HEK293 (cell line): ENCODE data around the gene PSMD8.
"Not testable (repeated sequence)": the region's sequence is repeated elsewhere in the genome, so short reads cannot be mapped to it uniquely, and the experiment has no call there.

ENCODE experiments used
- CTCF ChIA-PET: fragments of 350-600 bp; formaldehyde crosslinking; extraction: SDS; loops from one replicate; lab custom pipeline; 2021; ENCODE audit warnings: antibody characterized with exemption; lab: Yijun Ruan, JAX
- POLR2A ChIA-PET: fragments of 300-600 bp; formaldehyde crosslinking; extraction: SDS; loops from one replicate; lab custom pipeline; 2020; ENCODE audit warnings: antibody characterized with exemption, inconsistent platforms; lab: Yijun Ruan, JAX
- H3K27ac ChIP-seq: fragments of 200-500 bp; sonication (Bioruptor generic); 2 replicates; pipeline ENCODE4 v1.5.1; 2014; ENCODE audit warnings: low read depth, low read length, control low read depth, inconsistent platforms; ENCODE audit errors: extremely low read depth
- H3K36me3 ChIP-seq, 2 experiments: fragments of 200-500 bp in 1 of 2; sonication (Bioruptor generic) in 1 of 2; 1 replicate in 1 of 2; 2 replicates in 1 of 2; pipeline ENCODE4 v1.5.1; 2014 to 2017; ENCODE audit warnings: inconsistent platforms in 2 of 2, low read length in 2 of 2; ENCODE audit not compliant: control insufficient read depth in 2 of 2, insufficient read depth in 1 of 2
- H3K4me1 ChIP-seq: fragments of 200-500 bp; sonication (Bioruptor generic); 2 replicates; pipeline ENCODE4 v1.5.1; 2014; ENCODE audit warnings: mild to moderate bottlenecking, low read length, inconsistent platforms; ENCODE audit not compliant: control insufficient read depth, insufficient read depth
- H3K4me3 ChIP-seq: 2 replicates; pipeline ENCODE4 v1.5.1; 2011; ENCODE audit warnings: low read depth, mild to moderate bottlenecking, control low read depth, low read length, moderate library complexity
- H3K9me3 ChIP-seq: fragments of 200-500 bp; sonication (Bioruptor generic); 2 replicates; pipeline ENCODE4 v1.5.1; 2014; ENCODE audit warnings: low read depth, low read length, inconsistent platforms; ENCODE audit not compliant: control insufficient read depth, insufficient read depth
- EGR2 ChIP-seq: fragments of 450-650 bp; formaldehyde crosslinking; IDR thresholded peaks from 2 replicates; pipeline ENCODE4 v1.5.1; 2016; ENCODE audit warnings: low read depth, missing biosample characterization, missing genetic modification characterization
- HOXA7 ChIP-seq: sonication (generic); formaldehyde crosslinking; IDR thresholded peaks from 2 replicates; pipeline ENCODE4 v1.8.1; 2022; ENCODE audit warnings: missing genetic modification reagents, borderline replicate concordance
- IKZF3 ChIP-seq: fragments of 450-650 bp; IDR thresholded peaks from 2 replicates; pipeline ENCODE4 v1.5.0; 2018; ENCODE audit warnings: missing biosample characterization, mild to moderate bottlenecking, missing genetic modification characterization, moderate library complexity
- MEIS1 ChIP-seq: sonication (generic); formaldehyde crosslinking; IDR thresholded peaks from 2 replicates; pipeline ENCODE4 v1.8.1; 2022; ENCODE audit warnings: missing genetic modification reagents, mild to moderate bottlenecking, borderline replicate concordance
- OSR2 ChIP-seq: fragments of 450-650 bp; formaldehyde crosslinking; IDR thresholded peaks from 2 replicates; pipeline ENCODE4 v1.5.1; 2016; ENCODE audit warnings: missing biosample characterization, missing genetic modification characterization
- PRDM1 ChIP-seq: fragments of 450-650 bp; formaldehyde crosslinking; IDR thresholded peaks from 2 replicates; pipeline ENCODE4; 2016; ENCODE audit warnings: missing biosample characterization, missing genetic modification characterization
- REPIN1 ChIP-seq: fragments of 450-650 bp; formaldehyde crosslinking; IDR thresholded peaks from 2 replicates; pipeline ENCODE4 v1.5.1; 2017; ENCODE audit warnings: missing biosample characterization, missing genetic modification characterization, low read depth
- ZBTB17 ChIP-seq: fragments of 450-650 bp; formaldehyde crosslinking; IDR thresholded peaks from 2 replicates; pipeline ENCODE4 v1.5.1; 2016; ENCODE audit warnings: missing biosample characterization, missing genetic modification characterization
- ZBTB21 ChIP-seq: fragments of 450-650 bp; formaldehyde crosslinking; IDR thresholded peaks from 2 replicates; pipeline ENCODE4 v1.5.1; 2017; ENCODE audit warnings: missing biosample characterization, missing genetic modification characterization
- ZBTB8A ChIP-seq: fragments of 450-650 bp; formaldehyde crosslinking; IDR thresholded peaks from 2 replicates; pipeline ENCODE4 v1.5.1; 2016; ENCODE audit warnings: missing biosample characterization, missing genetic modification characterization
- ZFHX2 ChIP-seq: fragments of 450-650 bp; formaldehyde crosslinking; conservative IDR thresholded peaks from 2 replicates; pipeline ENCODE4 v1.5.1; 2016; ENCODE audit warnings: missing biosample characterization, missing genetic modification characterization
- ZNF10 ChIP-seq: fragments of 450-650 bp; formaldehyde crosslinking; IDR thresholded peaks from 2 replicates; pipeline ENCODE4 v1.5.1; 2017; ENCODE audit warnings: missing biosample characterization, missing genetic modification characterization
- ZNF112 ChIP-seq: fragments of 450-650 bp; formaldehyde crosslinking; IDR thresholded peaks from 2 replicates; pipeline ENCODE4 v1.5.0; 2017; ENCODE audit warnings: missing biosample characterization, missing genetic modification characterization
- ZNF2 ChIP-seq: fragments of 450-650 bp; formaldehyde crosslinking; IDR thresholded peaks from 2 replicates; pipeline ENCODE4 v1.5.1; 2016; ENCODE audit warnings: missing biosample characterization, missing genetic modification characterization
- ZNF248 ChIP-seq: fragments of 450-650 bp; formaldehyde crosslinking; IDR thresholded peaks from 2 replicates; pipeline ENCODE4 v1.5.1; 2017; ENCODE audit warnings: missing biosample characterization, missing genetic modification characterization
- ZNF274 ChIP-seq, 2 experiments: fragments of 200-500 bp in 1 of 2; fragments of 450-650 bp in 1 of 2; sonication (Bioruptor generic) in 1 of 2; formaldehyde crosslinking in 1 of 2; IDR thresholded peaks; 2 replicates each; pipeline versions ENCODE4 v1.5.1 to v1.6.1; 2014 to 2016; ENCODE audit warnings: borderline replicate concordance in 1 of 2, inconsistent platforms in 1 of 2, low read length in 1 of 2, missing biosample characterization in 1 of 2, missing genetic modification characterization in 1 of 2
- ZNF366 ChIP-seq: fragments of 450-650 bp; formaldehyde crosslinking; conservative IDR thresholded peaks from 2 replicates; pipeline ENCODE4 v1.5.1; 2016; ENCODE audit warnings: missing biosample characterization, missing genetic modification characterization
- ZNF555 ChIP-seq: fragments of 450-650 bp; formaldehyde crosslinking; conservative IDR thresholded peaks from 2 replicates; pipeline ENCODE4 v1.5.1; 2017; ENCODE audit warnings: missing biosample characterization, mild to moderate bottlenecking, missing genetic modification characterization, inconsistent platforms
- ZNF660 ChIP-seq: fragments of 450-650 bp; IDR thresholded peaks from 2 replicates; pipeline ENCODE4 v1.5.1; 2018; ENCODE audit warnings: missing biosample characterization, mild to moderate bottlenecking, missing genetic modification characterization
- ZNF792 ChIP-seq: fragments of 450-650 bp; formaldehyde crosslinking; IDR thresholded peaks from 2 replicates; pipeline ENCODE4 v1.5.1; 2016; ENCODE audit warnings: missing biosample characterization, missing genetic modification characterization
- TF ChIP-seq, protein P1 (sequence below): fragments of 450-650 bp; formaldehyde crosslinking; IDR thresholded peaks from 2 replicates; pipeline ENCODE4 v1.5.1; 2016; ENCODE audit warnings: missing biosample characterization, missing genetic modification characterization
- TF ChIP-seq, protein P2 (sequence below): fragments of 450-650 bp; formaldehyde crosslinking; IDR thresholded peaks from 2 replicates; pipeline ENCODE4 v1.5.1; 2017; ENCODE audit warnings: missing biosample characterization, missing genetic modification characterization
- TF ChIP-seq, protein P3 (sequence below): fragments of 450-650 bp; formaldehyde crosslinking; IDR thresholded peaks from 2 replicates; pipeline ENCODE4 v1.5.1; 2017; ENCODE audit warnings: missing biosample characterization, mild to moderate bottlenecking, missing genetic modification characterization, moderate library complexity
- TF ChIP-seq, protein P4 (sequence below): fragments of 450-650 bp; formaldehyde crosslinking; IDR thresholded peaks from 2 replicates; pipeline ENCODE4 v1.5.1; 2016; ENCODE audit warnings: missing biosample characterization, missing genetic modification characterization

The PSMD8 gene

DNA sequence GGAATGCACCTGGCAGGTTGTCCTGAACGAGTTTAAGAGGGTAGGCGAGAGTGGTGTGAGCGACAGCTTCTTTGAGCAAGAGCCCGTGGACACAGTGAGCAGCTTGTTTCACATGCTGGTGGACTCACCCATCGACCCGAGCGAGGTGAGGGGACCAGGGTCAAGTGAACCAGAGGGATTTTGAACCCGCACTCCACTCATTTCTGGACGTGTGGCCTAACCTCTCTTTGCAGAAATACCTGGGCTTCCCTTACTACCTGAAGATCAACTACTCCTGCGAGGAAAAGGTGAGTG is 37.1 kb upstream of the PSMD8 start:
- ChIA-PET POLR2A (interaction anchor here (0.6 to 5.5 kb wide), 7 partner anchors 9 to 97 kb away, joined by 3 to 83 read pairs (median 7); partner anchors contain the start of genes GGN, PSMD8, SPINT2 and SPRED3), CTCF (interaction anchor here (0.5 to 3.9 kb wide), 7 partner anchors 10 to 435 kb away, joined by 3 to 29 read pairs (median 4); partner anchors contain the start of genes FAM98C and PSMD8)
- H3K4me1 ChIP-seq: peaks cover 14% of the 10 kb centered on the region
- no peaks in the 10 kb centered on the region for H3K9me3 ChIP-seq
- peaks cover 0 to 6% of the 10 kb centered on the region in 2 experiments; a peak in 1 of 3 replicates for H3K36me3 ChIP-seq
- H3K27ac ChIP-seq: peak overlapping the region; percentile 68
- TF ChIP-seq ZBTB8A: no peak
- TF ChIP-seq REPIN1 (tag by site-specific recombination): no peak
- TF ChIP-seq ZNF274 (IDR thresholded peaks at IDR 0.05; ENCODE audit: low read length): no peak
- TF ChIP-seq ZNF274 (tag by site-specific recombination; IDR thresholded peaks at IDR 0.05; ENCODE audit: borderline replicate concordance): peak; percentile 20; the same call in 1 of the 2 replicates
- no peak; the same call in 1 of the 2 replicates for TF ChIP-seq PRDM1 (tag by site-specific recombination)
- no peak for TF ChIP-seq ZNF555 (tag by site-specific recombination)
- TF ChIP-seq HOXA7 (CRISPR knock-in tag): no peak
- no peak for TF ChIP-seq ZNF2 (tag by site-specific recombination)
- TF ChIP-seq MEIS1 (CRISPR knock-in tag): no peak
- TF ChIP-seq ZNF792 (tag by site-specific recombination): no peak
- no peak for TF ChIP-seq ZNF660 (tag by site-specific recombination)
- TF ChIP-seq ZNF112 (tag by site-specific recombination): no peak
- TF ChIP-seq ZFHX2 (tag by site-specific recombination): no peak
- TF ChIP-seq ZBTB21 (tag by site-specific recombination): no peak
- no peak; the same call in 1 of the 2 replicates for TF ChIP-seq ZNF10 (tag by site-specific recombination)
- TF ChIP-seq, protein P1, sequence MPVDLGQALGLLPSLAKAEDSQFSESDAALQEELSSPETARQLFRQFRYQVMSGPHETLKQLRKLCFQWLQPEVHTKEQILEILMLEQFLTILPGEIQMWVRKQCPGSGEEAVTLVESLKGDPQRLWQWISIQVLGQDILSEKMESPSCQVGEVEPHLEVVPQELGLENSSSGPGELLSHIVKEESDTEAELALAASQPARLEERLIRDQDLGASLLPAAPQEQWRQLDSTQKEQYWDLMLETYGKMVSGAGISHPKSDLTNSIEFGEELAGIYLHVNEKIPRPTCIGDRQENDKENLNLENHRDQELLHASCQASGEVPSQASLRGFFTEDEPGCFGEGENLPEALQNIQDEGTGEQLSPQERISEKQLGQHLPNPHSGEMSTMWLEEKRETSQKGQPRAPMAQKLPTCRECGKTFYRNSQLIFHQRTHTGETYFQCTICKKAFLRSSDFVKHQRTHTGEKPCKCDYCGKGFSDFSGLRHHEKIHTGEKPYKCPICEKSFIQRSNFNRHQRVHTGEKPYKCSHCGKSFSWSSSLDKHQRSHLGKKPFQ (tag by site-specific recombination): peak; percentile 35; the same call in 1 of the 2 replicates
- peak overlapping the region; percentile 29 for H3K4me3 ChIP-seq

DNA sequence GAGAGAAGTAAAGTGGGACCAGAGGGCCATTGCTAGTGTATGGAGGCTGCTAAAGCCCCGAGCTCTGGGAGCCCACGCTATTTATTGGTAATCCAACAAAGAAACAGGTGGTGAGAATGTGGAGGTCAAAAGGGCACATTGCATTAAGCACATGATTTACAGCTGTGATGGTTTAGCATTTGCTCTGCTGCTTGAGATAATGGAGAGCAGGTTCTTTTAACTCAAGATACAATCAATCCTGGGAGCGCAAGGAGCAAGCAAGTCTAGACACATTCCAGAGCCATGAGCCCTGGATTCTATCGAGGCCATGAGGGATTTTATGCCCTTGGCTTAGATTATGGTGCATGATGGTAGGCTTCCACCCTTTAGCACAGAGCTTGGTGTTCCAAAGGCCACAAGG is 35.4 kb upstream of the PSMD8 start:
- ChIA-PET CTCF (interaction anchor here (0.6 to 2.2 kb wide), 6 partner anchors 22 to 522 kb away, joined by 3 to 14 read pairs (median 4); partner anchors contain the start of gene FAM98C), POLR2A (interaction anchor here (5.5 kb wide), 1 partner anchor 35 kb away, joined by 83 read pairs; the partner anchor contains the start of gene PSMD8)
- 0 out of 2 replicates have a peak, but pooled peaks have one; percentile 16 for TF ChIP-seq ZNF366
- TF ChIP-seq ZBTB17 (tag by site-specific recombination): 0 out of 2 replicates have a peak, but pooled peaks have one; percentile 46
- TF ChIP-seq OSR2 (tag by site-specific recombination): peak; percentile 25; the same call in 1 of the 2 replicates
- TF ChIP-seq, protein P2, sequence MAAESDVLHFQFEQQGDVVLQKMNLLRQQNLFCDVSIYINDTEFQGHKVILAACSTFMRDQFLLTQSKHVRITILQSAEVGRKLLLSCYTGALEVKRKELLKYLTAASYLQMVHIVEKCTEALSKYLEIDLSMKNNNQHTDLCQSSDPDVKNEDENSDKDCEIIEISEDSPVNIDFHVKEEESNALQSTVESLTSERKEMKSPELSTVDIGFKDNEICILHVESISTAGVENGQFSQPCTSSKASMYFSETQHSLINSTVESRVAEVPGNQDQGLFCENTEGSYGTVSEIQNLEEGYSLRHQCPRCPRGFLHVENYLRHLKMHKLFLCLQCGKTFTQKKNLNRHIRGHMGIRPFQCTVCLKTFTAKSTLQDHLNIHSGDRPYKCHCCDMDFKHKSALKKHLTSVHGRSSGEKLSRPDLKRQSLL (tag by site-specific recombination): peak; percentile 15; the same call in 1 of the 2 replicates
- not testable (repeated sequence) for H3K36me3 ChIP-seq, H3K4me3 ChIP-seq, H3K9me3 ChIP-seq
- Histone ChIP-seq H3K27ac (0 out of 2 replicates have a peak overlapping the region, but pooled peaks have one; percentile 31), H3K4me1 (peaks cover 14% of the 10 kb centered on the region)

DNA sequence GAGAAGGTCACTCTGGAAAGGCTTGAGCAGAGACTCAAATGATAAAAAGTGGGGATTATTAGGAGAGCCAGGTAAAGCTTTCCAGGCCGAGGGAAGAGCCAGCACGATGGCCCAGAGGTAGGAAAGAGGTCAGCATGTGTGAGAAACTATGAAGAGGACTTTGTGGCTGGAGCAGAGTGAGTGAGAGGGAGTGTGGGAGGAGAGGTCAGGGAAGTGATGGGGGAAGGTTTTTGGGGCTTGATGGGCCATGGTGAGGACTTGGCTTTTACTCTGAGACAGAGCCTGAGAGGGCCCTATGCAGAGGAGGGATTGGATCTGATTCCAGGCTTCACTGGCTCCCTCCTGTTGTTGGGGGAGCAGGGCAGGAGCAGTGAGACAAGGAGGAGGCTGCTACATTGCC is 33.4 kb upstream of the PSMD8 start:
- CTCF ChIA-PET: interaction anchor here (0.6 kb wide), 1 partner anchor 198 kb away, joined by 4 read pairs; no protein-coding TSS in a partner anchor
- Histone ChIP-seq H3K36me3 (peaks cover 0 to 11% of the 10 kb centered on the region in 2 experiments; a peak in 1 of 3 replicates), H3K4me3 (no peak overlapping the region), H3K9me3 (no peaks in the 10 kb centered on the region), H3K27ac (no peak overlapping the region), H3K4me1 (peaks cover 14% of the 10 kb centered on the region)
- POLR2A ChIA-PET: no interaction called here
- no peak for TF ChIP-seq ZNF248 (tag by site-specific recombination)
- TF ChIP-seq, protein P3, sequence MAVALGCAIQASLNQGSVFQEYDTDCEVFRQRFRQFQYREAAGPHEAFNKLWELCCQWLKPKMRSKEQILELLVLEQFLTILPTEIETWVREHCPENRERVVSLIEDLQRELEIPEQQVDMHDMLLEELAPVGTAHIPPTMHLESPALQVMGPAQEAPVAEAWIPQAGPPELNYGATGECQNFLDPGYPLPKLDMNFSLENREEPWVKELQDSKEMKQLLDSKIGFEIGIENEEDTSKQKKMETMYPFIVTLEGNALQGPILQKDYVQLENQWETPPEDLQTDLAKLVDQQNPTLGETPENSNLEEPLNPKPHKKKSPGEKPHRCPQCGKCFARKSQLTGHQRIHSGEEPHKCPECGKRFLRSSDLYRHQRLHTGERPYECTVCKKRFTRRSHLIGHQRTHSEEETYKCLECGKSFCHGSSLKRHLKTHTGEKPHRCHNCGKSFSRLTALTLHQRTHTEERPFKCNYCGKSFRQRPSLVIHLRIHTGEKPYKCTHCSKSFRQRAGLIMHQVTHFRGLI (tag by site-specific recombination): no peak
- 0 out of 2 replicates have a peak, but pooled peaks have one; percentile 35 for TF ChIP-seq EGR2 (tag by site-specific recombination)
- TF ChIP-seq, protein P4, sequence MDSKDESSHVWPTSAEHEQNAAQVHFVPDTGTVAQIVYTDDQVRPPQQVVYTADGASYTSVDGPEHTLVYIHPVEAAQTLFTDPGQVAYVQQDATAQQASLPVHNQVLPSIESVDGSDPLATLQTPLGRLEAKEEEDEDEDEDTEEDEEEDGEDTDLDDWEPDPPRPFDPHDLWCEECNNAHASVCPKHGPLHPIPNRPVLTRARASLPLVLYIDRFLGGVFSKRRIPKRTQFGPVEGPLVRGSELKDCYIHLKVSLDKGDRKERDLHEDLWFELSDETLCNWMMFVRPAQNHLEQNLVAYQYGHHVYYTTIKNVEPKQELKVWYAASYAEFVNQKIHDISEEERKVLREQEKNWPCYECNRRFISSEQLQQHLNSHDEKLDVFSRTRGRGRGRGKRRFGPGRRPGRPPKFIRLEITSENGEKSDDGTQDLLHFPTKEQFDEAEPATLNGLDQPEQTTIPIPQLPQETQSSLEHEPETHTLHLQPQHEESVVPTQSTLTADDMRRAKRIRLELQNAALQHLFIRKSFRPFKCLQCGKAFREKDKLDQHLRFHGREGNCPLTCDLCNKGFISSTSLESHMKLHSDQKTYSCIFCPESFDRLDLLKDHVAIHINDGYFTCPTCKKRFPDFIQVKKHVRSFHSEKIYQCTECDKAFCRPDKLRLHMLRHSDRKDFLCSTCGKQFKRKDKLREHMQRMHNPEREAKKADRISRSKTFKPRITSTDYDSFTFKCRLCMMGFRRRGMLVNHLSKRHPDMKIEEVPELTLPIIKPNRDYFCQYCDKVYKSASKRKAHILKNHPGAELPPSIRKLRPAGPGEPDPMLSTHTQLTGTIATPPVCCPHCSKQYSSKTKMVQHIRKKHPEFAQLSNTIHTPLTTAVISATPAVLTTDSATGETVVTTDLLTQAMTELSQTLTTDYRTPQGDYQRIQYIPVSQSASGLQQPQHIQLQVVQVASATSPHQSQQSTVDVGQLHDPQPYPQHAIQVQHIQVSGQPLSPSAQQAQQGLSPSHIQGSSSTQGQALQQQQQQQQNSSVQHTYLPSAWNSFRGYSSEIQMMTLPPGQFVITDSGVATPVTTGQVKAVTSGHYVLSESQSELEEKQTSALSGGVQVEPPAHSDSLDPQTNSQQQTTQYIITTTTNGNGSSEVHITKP (tag by site-specific recombination): no peak
- no peak for TF ChIP-seq IKZF3 (tag by site-specific recombination)
